HG03457 (cell line): ENCODE measurements around the gene RAB36.

Experiments used
- ATAC-seq: cut with Tn5 transposase; IDR thresholded peaks from one replicate; pipeline ENCODE4 v1.9.1; 2021; ENCODE audit warnings: moderate number of reproducible peaks; ENCODE audit not compliant: unreplicated experiment

Gene RAB36

DNA sequence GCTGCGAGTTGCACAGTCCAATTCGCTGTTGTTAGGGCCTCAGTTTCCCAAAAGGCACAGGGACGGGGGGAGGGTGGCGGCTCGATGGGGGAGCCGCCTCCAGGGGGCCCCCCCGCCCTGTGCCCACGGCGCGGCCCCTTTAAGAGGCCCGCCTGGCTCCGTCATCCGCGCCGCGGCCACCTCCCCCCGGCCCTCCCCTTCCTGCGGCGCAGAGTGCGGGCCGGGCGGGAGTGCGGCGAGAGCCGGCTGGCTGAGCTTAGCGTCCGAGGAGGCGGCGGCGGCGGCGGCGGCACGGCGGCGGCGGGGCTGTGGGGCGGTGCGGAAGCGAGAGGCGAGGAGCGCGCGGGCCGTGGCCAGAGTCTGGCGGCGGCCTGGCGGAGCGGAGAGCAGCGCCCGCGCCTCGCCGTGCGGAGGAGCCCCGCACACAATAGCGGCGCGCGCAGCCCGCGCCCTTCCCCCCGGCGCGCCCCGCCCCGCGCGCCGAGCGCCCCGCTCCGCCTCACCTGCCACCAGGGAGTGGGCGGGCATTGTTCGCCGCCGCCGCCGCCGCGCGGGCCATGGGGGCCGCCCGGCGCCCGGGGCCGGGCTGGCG, 35.1 kb downstream of the RAB36 start, which contains the start of gene BCR:
TSS of gene BCR (plus strand) at position 209 of the 592 bp plus-strand sequence. CDS start 452 bp downstream, outside the sequence.
- ATAC-seq: no peak

DNA sequence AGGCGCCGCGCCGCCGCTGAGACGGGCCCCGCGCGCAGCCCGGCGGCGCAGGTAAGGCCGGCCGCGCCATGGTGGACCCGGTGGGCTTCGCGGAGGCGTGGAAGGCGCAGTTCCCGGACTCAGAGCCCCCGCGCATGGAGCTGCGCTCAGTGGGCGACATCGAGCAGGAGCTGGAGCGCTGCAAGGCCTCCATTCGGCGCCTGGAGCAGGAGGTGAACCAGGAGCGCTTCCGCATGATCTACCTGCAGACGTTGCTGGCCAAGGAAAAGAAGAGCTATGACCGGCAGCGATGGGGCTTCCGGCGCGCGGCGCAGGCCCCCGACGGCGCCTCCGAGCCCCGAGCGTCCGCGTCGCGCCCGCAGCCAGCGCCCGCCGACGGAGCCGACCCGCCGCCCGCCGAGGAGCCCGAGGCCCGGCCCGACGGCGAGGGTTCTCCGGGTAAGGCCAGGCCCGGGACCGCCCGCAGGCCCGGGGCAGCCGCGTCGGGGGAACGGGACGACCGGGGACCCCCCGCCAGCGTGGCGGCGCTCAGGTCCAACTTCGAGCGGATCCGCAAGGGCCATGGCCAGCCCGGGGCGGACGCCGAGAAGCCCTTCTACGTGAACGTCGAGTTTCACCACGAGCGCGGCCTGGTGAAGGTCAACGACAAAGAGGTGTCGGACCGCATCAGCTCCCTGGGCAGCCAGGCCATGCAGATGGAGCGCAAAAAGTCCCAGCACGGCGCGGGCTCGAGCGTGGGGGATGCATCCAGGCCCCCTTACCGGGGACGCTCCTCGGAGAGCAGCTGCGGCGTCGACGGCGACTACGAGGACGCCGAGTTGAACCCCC, 35.8 kb downstream of the RAB36 start:
- ATAC-seq: no peak

DNA sequence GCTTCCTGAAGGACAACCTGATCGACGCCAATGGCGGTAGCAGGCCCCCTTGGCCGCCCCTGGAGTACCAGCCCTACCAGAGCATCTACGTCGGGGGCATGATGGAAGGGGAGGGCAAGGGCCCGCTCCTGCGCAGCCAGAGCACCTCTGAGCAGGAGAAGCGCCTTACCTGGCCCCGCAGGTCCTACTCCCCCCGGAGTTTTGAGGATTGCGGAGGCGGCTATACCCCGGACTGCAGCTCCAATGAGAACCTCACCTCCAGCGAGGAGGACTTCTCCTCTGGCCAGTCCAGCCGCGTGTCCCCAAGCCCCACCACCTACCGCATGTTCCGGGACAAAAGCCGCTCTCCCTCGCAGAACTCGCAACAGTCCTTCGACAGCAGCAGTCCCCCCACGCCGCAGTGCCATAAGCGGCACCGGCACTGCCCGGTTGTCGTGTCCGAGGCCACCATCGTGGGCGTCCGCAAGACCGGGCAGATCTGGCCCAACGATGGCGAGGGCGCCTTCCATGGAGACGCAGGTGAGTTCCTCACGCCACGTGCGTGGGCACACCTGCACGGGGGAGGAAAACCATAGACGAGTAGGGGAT, 36.5 kb downstream of the RAB36 start:
- ATAC-seq: no peak

DNA sequence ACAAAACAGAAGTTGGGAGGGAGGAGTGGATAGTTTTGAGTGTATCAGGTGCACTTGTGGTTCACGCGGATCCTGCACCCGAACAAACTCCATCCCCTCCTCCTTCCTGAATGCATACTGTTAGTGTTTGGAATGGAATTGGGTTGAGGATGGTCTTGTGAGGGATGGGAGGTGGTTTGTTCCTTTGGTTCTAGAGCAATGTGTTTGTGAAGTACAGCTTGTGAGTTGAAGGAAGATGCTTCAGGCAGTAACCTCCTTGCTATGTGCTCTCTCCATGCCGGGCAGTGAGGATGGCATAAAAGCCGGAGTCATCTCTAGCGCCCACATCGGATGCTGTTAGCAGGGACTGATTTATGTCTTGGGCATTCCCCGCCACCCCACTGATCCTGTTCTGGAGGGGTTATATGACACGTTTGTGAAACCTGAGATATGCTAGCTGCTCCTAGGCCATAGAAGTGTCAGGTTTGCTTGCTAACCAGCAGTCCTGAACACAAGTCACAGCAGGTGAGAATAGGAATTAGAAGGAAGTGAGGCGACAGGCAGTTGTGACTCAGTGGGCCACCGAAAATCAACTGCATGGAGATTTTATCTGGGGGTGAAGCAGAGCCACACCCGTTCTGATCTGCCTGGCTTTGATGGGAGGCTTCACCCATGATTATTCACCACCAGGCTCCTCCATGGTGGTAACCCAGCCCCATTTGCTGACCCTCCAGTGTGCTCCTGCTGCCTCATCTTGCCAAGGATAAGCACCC, 37.2 kb downstream of the RAB36 start:
- ATAC-seq: no peak

DNA sequence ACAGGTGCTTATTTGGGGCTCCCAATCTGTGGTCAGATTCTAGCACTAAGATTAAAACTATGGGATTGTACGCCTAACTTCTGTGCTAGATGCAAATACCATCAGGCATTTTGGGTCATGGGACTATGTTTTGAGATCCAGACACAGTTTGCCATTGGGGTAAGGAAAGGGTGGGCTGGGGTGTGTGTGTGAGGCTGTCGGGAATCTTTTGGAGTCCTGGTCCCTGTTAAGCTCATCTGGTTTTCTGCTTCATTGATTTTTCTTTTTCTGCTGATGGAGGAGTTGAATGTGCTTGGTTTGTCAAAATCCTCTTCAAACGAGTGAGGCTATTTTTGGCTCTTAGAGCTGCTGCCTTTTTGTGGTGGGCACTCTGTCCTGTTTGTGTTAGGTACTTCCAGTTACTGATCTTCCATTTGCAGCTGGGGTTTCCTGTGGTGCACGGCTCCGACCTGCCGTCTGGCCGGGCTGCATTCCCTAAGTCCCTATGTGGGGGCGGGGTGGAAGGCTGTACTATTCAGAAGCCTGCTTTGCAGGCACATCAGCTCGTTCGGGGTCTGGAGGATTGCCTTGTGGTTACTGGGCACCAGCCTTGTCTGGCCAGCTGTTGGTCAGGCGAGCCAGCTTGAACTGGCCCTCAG, 37.9 kb downstream of the RAB36 start:
- ATAC-seq: no peak

DNA sequence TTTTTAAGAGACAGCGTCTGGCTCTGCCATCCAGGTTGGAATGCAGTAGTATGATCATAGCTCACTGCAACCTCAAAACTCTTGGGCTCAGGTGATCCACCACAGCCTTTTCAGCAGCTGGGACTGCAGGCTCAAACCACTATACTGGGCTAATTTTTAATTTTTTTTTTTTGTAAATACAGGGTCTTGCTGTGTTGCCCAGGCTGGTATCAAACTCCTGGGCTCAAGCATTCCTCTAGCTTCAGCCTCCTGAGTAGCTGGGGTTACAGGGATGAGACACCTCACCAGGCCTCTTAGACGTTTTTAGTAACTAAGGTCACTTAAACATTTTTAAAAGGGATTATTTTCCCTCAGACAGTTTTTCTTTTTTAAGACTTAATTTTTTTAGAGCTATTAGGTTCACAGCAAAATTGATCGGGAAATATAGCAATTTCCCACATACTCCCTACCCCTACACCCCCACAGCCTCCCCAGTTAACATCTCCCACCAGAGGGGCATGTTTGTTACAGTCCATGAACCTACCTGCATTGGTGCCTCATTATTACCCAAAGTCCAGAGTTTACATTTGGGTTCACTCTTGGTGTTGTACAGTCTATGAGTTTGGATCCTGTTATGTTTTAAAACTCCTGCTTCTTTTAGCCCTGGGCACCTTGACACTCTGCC, 39.0 kb downstream of the RAB36 start:
- ATAC-seq: no peak

DNA sequence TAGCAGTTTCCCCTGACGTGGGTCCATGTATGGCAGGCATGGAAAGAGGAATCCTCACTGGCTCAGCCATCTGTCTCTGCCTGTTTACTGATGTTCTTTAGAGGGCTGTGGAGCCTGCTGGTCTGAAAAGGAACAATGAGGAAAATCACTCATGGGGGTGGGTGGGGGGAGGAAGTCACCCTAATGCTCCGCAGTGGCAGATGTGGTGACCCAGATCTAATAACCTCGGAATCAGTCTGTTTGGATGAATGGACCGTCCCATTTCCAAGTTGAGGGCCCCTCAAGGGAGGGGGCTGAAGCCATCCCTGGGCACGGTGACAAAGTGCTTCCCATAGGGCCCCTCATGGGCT, 39.5 kb downstream of the RAB36 start:
- no peak for ATAC-seq

DNA sequence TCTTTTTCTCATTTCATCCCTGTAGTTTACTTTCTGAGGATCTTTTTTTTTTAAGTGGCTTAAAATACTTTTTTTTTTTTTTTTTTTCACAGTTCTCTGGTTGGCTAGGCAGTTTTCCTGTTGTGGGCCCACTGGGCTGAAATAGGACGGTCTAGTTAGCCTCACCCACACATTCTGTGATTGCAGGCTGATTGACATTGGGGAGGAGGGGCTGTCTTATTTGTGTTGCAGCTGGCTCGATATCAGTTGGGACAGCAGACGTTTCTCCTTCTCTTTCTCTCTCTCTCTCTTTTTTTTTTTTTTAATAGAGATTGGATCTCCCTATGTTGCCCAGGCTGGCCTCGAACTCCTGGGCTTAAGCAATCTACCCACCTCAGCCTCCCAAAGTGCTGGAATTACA, 41.9 kb downstream of the RAB36 start:
- no peak for ATAC-seq

DNA sequence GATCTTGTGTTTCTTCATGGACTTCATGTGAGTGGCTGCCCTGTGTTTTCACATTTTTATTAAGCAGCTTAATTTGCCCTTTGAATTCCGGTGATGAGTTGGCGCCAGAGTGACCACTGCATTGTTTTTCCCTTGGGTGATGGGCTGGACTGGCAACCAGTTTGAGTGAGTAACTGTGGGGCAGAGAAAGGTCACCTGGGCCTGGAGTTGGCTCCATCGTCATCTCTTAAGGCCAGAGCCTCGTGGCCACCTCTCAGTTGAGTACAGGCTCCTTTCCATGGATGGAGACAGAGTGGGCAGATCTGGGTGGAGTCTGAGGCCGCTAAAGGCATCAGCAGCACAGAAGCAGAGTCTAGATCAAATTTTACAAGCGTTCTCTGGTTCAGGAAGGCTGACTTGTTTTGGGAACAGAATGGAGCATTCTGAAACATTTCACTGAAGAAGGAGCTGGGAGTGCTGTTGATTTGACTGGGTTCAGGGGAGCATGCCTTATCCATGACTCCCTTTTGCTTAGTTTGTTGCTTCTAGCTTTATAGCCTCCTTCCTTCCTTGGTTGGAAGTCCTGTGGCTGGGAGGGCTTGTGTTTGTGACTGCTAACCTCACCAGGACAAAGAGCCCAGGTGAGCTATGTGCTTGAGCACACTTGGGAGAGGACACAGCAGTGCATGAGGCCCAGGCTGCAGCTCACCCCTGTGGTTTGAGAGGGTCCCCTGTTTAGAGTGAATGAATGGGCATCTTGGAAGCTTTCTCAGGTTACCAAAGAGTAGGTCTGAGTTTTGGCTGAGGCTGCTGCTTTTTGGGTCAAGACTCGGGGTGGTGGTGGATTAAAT, 42.8 kb downstream of the RAB36 start:
- no peak for ATAC-seq

DNA sequence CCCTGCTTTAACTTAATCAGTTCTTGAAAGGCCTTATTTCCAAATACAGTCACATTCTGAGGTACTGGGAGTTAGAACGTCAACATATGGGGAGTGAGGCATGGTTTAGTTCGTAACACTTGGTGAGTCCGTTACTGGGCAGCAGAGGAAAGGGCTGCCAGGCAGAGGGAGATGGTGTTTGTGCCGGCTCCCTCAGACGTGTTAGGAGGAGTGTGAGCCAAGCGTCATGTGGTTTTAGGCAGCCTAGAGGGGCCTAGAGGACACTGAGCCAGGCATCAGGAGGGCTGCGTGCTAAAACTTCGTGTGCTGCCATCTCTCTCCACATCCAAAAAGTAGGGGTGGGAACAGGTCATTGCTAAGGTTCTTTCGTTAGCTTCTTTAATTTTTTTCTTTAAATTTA, 45.2 kb downstream of the RAB36 start:
- no peak for ATAC-seq

DNA sequence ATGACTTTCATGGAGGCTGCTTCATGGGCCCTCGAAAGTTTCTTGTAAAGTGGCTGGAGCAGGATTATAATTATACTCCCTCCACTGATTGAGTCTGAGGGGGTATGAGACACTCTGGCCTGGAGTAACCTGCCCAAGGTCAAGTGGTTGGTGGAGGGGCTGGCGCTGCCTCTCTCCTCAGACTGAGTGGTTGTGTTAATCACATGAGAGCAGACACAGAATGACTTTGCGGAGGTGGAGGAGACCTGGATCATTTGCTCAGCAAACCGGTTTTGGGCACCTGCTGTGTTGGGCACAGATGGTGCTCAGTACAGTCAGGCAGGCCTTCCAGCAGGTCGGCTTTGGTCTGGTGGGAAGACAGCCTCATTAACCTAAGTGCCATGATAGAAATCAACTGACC, 46.9 kb downstream of the RAB36 start:
- no peak for ATAC-seq

DNA sequence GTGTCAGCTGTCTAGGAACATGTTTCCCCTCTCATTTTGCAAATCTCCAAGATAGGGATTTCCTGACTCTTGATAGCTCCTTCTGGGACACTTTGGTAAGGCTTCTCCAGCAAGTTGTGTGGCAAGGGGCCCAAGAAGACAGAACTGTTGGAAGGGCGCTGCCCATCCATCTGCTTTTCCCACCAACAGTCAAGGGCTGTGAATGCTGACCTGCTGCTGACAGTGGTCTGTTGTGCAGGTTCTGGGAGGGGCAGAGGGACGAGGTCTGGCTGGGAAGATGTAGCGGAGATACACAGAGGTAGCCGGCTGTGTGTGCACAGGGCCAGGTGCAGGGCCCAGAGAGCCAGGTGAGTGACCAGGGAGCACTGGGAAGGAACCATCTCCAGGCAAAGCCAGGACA, 47.3 kb downstream of the RAB36 start:
- ATAC-seq: no peak

DNA sequence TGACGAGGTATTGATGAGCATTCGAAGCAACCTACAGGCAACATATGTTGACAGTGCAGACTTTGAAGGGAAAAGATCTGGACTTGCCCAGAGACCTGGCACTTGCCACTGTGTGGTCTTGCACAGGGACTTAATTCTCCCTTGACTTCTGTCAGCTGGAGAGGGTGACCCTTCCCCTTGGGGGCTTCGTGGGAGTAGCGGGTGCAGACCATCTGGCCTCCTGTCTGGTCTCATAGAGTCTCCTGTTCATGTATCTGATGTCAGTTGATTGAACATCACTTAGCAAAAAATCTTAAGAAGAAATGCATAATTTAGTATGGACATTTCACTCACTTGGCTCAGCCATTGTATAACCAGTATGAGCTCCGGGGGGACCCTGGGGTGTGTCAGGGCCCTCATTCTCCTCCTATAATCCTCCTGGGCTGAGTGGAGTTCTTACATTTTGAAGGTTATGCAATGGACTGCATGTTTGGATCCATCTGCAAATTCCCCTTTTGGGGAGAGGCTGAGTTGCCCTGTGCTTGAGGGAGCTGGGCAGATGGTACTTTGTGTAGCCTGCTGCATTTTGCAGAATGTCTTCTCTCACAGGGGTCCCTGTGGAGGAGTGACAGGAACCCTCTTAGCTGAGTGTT, 48.0 kb downstream of the RAB36 start:
- ATAC-seq: no peak

DNA sequence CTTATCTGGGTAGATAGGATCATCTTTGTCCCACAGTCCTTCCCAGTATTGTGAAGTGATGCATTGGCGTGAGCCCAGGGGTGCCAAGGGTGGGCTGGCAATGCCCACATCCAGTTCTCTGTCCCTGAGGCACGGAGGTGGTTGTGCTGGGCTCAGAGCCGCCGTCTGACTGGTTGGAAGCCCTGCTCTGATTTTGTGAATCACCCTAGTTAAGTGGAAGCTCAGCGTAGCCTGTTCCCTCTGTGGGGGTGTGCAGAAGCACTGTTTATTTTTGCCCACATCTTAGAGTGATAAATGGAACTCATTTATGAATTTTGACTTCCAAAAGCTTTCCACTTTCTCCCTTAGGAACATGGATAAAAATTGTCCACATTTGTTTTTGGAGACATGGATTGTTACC, 48.6 kb downstream of the RAB36 start:
- ATAC-seq: no peak

DNA sequence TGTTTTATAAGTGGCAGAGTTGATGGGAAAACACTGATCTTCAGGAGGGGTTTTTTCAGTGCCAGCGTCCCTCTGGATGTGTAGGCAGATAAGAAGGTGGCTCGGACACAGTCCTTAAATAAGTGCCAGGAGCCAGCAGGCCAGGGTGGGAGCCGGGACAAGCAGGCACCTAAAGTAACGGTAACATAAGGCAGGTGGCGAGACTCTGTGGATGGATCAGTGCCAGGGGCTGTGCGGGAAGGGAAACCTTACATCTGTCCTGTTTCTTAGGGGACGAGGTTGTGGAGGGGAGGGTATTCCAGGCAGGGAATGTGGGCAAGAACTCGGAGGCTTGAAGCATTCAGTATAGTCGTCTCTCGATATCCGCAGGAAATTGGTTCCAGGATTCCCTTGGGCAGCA, 50.9 kb downstream of the RAB36 start:
- ATAC-seq: no peak

DNA sequence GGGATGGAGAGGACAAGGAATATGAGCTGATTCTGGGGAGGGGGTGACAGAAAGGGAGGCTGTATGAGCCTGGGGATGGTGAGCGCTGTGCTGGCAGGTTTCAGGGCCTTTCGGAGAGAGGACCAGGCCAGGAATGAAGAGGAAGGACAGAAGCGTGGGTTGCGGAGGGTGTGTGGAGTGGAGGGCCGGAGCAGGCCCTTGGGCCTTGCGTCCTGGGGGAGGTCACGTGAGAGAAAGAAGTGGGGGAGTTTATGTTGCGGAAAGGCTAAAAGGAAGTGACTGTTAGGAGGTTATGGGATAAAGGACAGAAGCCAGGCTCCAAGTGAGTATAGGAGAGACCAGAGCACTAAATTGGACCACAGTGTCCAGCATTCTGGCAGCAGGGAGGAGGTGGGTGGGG, 52.6 kb downstream of the RAB36 start:
- no peak for ATAC-seq

DNA sequence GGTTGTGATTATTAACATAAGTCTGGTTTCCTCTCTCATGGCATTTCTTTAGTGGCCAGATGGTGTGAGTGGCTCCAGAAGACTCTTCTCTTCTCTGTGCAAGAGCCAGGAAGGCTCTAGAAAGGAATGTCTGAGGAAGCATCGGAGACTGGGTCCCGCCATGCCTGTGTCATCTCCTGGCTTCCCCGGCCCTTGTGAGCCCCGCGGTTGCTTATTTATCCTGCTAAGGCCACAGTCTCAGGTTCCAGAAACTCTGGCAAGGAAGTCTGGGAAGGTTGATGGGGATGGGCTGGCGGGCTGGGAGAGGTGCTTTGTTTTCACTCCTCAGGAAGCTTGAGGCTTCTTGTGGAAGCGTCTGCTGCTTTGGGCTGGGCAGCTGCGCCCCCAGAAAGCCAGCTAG, 53.9 kb downstream of the RAB36 start:
- no peak for ATAC-seq

DNA sequence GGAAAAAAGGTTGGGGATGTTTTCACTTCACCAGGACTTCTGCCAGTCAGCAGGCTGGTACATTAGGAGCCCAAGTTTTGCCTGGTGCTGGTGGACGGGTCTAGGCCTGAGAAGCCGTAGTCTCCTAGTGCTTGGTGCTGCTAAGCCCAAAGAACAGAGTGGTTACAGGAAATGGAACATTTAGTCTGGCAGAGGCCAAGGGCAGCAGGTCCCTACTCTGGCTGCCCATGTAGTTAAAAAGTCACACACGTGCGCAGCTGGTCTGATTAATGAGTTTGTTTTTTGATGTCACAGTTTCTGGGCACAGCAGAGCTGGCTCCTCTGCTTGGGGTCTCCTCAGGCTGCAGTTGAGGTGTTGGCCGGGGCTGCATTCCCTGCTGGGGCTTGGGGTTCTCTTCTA, 55.6 kb downstream of the RAB36 start:
- ATAC-seq: no peak

DNA sequence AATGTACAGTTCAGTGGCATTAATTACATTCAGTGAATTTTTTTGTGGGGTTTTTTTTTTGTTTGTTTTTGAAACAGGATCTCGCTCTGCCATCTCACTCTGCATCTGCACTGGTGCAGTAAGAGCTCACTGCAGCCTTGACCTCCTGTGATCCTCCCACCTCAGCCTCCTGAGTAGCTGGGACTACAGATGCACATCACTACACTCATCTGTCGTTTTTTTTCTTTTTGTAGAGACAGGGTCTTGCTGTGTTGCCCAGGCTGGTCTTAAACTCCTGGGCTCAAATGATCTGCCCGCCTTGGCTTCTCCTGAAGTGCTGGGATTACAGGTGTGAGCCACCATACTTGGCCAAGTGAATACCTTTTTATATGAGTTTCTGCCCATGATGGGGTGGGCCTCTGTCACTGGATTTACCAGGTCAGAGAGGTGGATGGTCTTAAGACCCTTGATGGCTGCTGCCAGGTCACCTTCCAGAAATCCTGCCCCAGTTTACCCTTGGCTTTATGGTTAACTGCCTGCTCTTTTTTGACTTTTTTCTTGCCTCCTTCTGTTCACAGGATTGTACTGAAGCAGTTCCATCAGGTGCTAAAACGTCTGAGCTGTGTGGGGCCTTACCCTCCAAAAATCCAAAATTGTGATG, 57.7 kb downstream of the RAB36 start:
- no peak for ATAC-seq
